ENCODE results near the gene RCCD1. TPM values are rescaled to one million over a fixed set of nuclear protein-coding genes. Genes with fewer than 3 reads are reported as not detected.

Gene RCCD1
- total RNA-seq, 1 donor from 2014 or later: 32.7 TPM

- H3K4me3 ChIP-seq (ENCODE audit: low read depth, low read length): no peak overlapping the region
- no peak for TF ChIP-seq CTCF (conservative IDR thresholded peaks at IDR 0.05; ENCODE audit: low read depth, low read length)
- DNase-seq (ENCODE audit: low read depth): no peak
Measured at GRCh38 chr15:90936823-90937222, 17.9 kb upstream of the RCCD1 start.

GRCh38 chr15:90938261-90938660 lies 16.4 kb upstream of the RCCD1 start:
- H3K4me3 ChIP-seq (ENCODE audit: low read depth, low read length): no peak overlapping the region
- no peak for DNase-seq (ENCODE audit: low read depth)
- TF ChIP-seq CTCF (conservative IDR thresholded peaks at IDR 0.05; ENCODE audit: low read depth, low read length): no peak

- H3K4me3 ChIP-seq (ENCODE audit: low read depth, low read length): no peak overlapping the region
- no peak for TF ChIP-seq CTCF (conservative IDR thresholded peaks at IDR 0.05; ENCODE audit: low read depth, low read length)
- DNase-seq (ENCODE audit: low read depth): no peak
Measured at GRCh38 chr15:90939756-90940155, 14.9 kb upstream of the RCCD1 start.

- H3K4me3 ChIP-seq (ENCODE audit: low read depth, low read length): no peak overlapping the region
- no peak for DNase-seq (ENCODE audit: low read depth)
- no peak for TF ChIP-seq CTCF (conservative IDR thresholded peaks at IDR 0.05; ENCODE audit: low read depth, low read length)
Measured at GRCh38 chr15:90941038-90941437, 13.6 kb upstream of the RCCD1 start.

- no peak for TF ChIP-seq CTCF (conservative IDR thresholded peaks at IDR 0.05; ENCODE audit: low read depth, low read length)
- no peak overlapping the region for H3K4me3 ChIP-seq (ENCODE audit: low read depth, low read length)
- DNase-seq (ENCODE audit: low read depth): no peak
Measured at GRCh38 chr15:90942354-90943120, 12.1 kb upstream of the RCCD1 start.

- DNase-seq (ENCODE audit: low read depth): no peak
- no peak for TF ChIP-seq CTCF (conservative IDR thresholded peaks at IDR 0.05; ENCODE audit: low read depth, low read length)
- H3K4me3 ChIP-seq (ENCODE audit: low read depth, low read length): no peak overlapping the region
Measured at GRCh38 chr15:90945091-90945490, 9.6 kb upstream of the RCCD1 start.

- H3K4me3 ChIP-seq (ENCODE audit: low read depth, low read length): no peak overlapping the region
- DNase-seq (ENCODE audit: low read depth): no peak
- TF ChIP-seq CTCF (conservative IDR thresholded peaks at IDR 0.05; ENCODE audit: low read depth, low read length): no peak
Measured at GRCh38 chr15:90946538-90946937, 8.1 kb upstream of the RCCD1 start.

Data from epithelial cell of proximal tubule (primary cell).